GM12865 (cell line): ENCODE data around the gene KIF17.

Experiments used
- DNase-seq: peaks from one replicate; pipeline ENCODE4 v3.0.0; 2010; ENCODE audit warnings: low read depth
- H3K4me3 ChIP-seq: 2 replicates; pipeline ENCODE4 v1.5.1; 2011; ENCODE audit warnings: mild to moderate bottlenecking, low read depth, low read length, control low read depth
- CTCF ChIP-seq: IDR thresholded peaks from 2 replicates; pipeline ENCODE4 v1.5.1; 2011; ENCODE audit warnings: low read length, control low read depth, low read depth, inconsistent platforms; ENCODE audit not compliant: insufficient read depth; ENCODE audit errors: missing control alignments

KIF17 gene

GRCh38 chr1:20636785-20637347 is 80.9 kb downstream of the KIF17 start:
- no peak for TF ChIP-seq CTCF
- H3K4me3 ChIP-seq: no peak overlapping the region
- no peak for DNase-seq

GRCh38 chr1:20634594-20635084 is 83.2 kb downstream of the KIF17 start:
- DNase-seq: no peak
- H3K4me3 ChIP-seq: peak overlapping the region; percentile 64; the same call in 1 of the 2 replicates
- TF ChIP-seq CTCF: no peak

GRCh38 chr1:20634065-20634593 is 83.7 kb downstream of the KIF17 start:
- TF ChIP-seq CTCF: no peak
- no peak for DNase-seq
- peak overlapping the region; percentile 64 for H3K4me3 ChIP-seq

- peak; percentile 76 for DNase-seq
- TF ChIP-seq CTCF: peak; percentile 99
Measured at GRCh38 chr1:20633190-20634064, 84.4 kb downstream of the KIF17 start, which contains the start of gene PINK1. Gene PINK1 (plus strand): TSS chr1:20633458. CDS start chr1:20633549, 91 bp downstream.

GRCh38 chr1:20632386-20632785 is 85.4 kb downstream of the KIF17 start:
- no peak overlapping the region for H3K4me3 ChIP-seq
- no peak for DNase-seq
- TF ChIP-seq CTCF: no peak

More at GRCh38 chr1:20633190-20634064, 84.4 kb downstream of the KIF17 start, which contains the start of gene PINK1:
- peak within 1 kb of the TSS; percentile 64 for H3K4me3 ChIP-seq

GRCh38 chr1:20630729-20631128 is 87.1 kb downstream of the KIF17 start:
- H3K4me3 ChIP-seq: no peak overlapping the region
- no peak for TF ChIP-seq CTCF
- DNase-seq: no peak
